Right forelimb (tissue), 1 donor: ENCODE results near the gene CFAP46.

Source experiments
- DNase-seq: peaks from one replicate; pipeline ENCODE4 v3.0.0-alpha.2; 2018

CFAP46 gene

GRCh38 chr10:132817701-132818211 is 124.6 kb downstream of the CFAP46 start:
- DNase-seq: peak; percentile 18

GRCh38 chr10:132816718-132817117 is 125.7 kb downstream of the CFAP46 start:
- DNase-seq: no peak

GRCh38 chr10:132815168-132815857 is 127.1 kb downstream of the CFAP46 start:
- DNase-seq: peak; percentile 21

GRCh38 chr10:132814469-132814856 is 127.9 kb downstream of the CFAP46 start:
- DNase-seq: peak; percentile 18

GRCh38 chr10:132813560-132814468 is 128.6 kb downstream of the CFAP46 start:
- DNase-seq: peak; percentile 9

GRCh38 chr10:132813001-132813401 is 129.4 kb downstream of the CFAP46 start:
- DNase-seq: no peak

GRCh38 chr10:132812520-132812919 is 129.8 kb downstream of the CFAP46 start:
- peak; percentile 18 for DNase-seq

GRCh38 chr10:132811891-132812481 is 130.4 kb downstream of the CFAP46 start:
- DNase-seq: peak; percentile 30

GRCh38 chr10:132810807-132811700 is 131.3 kb downstream of the CFAP46 start:
- DNase-seq: peak; percentile 24

GRCh38 chr10:132810141-132810806 is 132.1 kb downstream of the CFAP46 start:
- peak; percentile 16 for DNase-seq

- DNase-seq: peak; percentile 36
Measured at GRCh38 chr10:132809232-132810140, 132.9 kb downstream of the CFAP46 start.

- DNase-seq: peak; percentile 66
Measured at GRCh38 chr10:132808383-132809231, 133.8 kb downstream of the CFAP46 start.

GRCh38 chr10:132807621-132808049 is 134.7 kb downstream of the CFAP46 start:
- no peak for DNase-seq

- peak; percentile 31 for DNase-seq
Measured at GRCh38 chr10:132806561-132807003, 135.8 kb downstream of the CFAP46 start.

- DNase-seq: peak; percentile 32
Measured at GRCh38 chr10:132806110-132806509, 136.3 kb downstream of the CFAP46 start.

GRCh38 chr10:132805599-132805998 is 136.8 kb downstream of the CFAP46 start:
- DNase-seq: peak; percentile 25

GRCh38 chr10:132804785-132805426 is 137.5 kb downstream of the CFAP46 start:
- DNase-seq: peak; percentile 7

- no peak for DNase-seq
Measured at GRCh38 chr10:132804287-132804686, 138.1 kb downstream of the CFAP46 start.
